Activated CD8-positive, alpha-beta memory T cell treated with anti-CD3 and anti-CD28 coated beads, Interleukin-2, amount 10 ng/mL, durations not matched to agents 7 days and 5 days (primary cell): ENCODE data around the gene STARD10. TPM values are rescaled to one million over a fixed set of nuclear protein-coding genes. Genes with fewer than 3 reads are reported as not detected.

Source experiments
- ATAC-seq: fragments of 150-1000 bp; cut with Tn5 transposase; one replicate; pipeline ENCODE4 v1.10.0; 2021; ENCODE audit warnings: moderate library complexity
- CTCF ChIA-PET: fragments of 350-600 bp; sonication (Branson Sonifier 250); formaldehyde crosslinking; loops from one replicate; lab custom pipeline; 2021; ENCODE audit warnings: antibody characterized with exemption; lab: Charles Lee
- DNase-seq: peaks from one replicate; pipeline ENCODE4 v3.0.0-alpha.2; 2020
- H3K27ac Mint-ChIP-seq: one replicate; pipeline ENCODE4 v1.8.0; 2021; ENCODE audit warnings: mild to moderate bottlenecking, mixed read lengths
- H3K27me3 Mint-ChIP-seq: one replicate; pipeline ENCODE4 v1.8.0; 2021; ENCODE audit warnings: mixed read lengths
- H3K36me3 Mint-ChIP-seq: one replicate; pipeline ENCODE4 v1.8.0; 2021; ENCODE audit warnings: mild to moderate bottlenecking, mixed read lengths
- H3K4me1 Mint-ChIP-seq: one replicate; pipeline ENCODE4 v1.8.0; 2021; ENCODE audit warnings: mixed read lengths
- H3K4me3 Mint-ChIP-seq: one replicate; pipeline ENCODE4 v1.8.0; 2021; ENCODE audit warnings: mild to moderate bottlenecking, moderate library complexity, mixed read lengths
- H3K9me3 Mint-ChIP-seq: one replicate; pipeline ENCODE4 v1.8.0; 2022; ENCODE audit warnings: low read depth, mixed read lengths
- total RNA-seq, 2 experiments: library from RNA; stranded (reverse); gene quantifications; one replicate each; pipeline ENCODE4 v1.2.3, GENCODE V29; 2021

Gene STARD10
- total RNA-seq, 2 experiments from 2014 or later = 8.4 to 18.4 TPM

DNA sequence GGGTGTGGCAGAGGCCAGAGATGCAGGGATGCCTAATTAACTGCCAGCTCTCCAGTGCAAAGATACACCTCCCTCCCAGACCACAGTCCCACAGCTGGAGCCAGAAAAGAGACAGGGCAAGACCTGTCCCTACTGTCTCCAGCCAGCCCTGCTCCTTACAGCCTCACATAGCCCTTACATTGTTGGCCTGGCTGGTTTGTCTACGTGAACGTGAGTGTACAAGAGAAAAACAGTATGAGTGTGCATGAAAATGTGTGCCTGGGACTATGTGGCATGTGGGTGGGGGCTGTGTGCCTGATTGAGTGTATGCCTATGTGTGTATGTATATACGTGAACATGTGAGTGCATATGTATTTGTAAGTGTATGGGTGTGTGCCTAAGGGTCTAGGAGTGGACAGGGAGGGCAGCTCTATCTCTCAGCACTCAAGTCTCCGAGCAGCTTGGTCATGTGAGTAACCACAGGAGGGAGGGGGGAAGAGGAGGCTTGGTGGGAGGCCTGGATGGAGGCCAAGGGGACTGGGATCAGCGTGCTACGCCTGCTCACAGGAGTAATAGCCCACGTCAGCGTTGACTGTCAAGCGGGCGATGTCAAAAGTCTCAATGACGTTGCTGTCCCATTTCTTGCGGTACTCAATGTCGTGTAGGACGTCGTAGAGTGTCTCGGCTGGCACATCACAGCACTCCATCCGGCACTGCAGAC, 35.0 kb downstream of the STARD10 start:
- Mint-ChIP-seq H3K27me3 (no peaks in the 10 kb centered on the region), H3K9me3 (no peaks in the 10 kb centered on the region), H3K4me3 (no peak overlapping the region), H3K27ac (no peak overlapping the region), H3K4me1 (peaks cover 15% of the 10 kb centered on the region), H3K36me3 (no peaks in the 10 kb centered on the region)
- DNase-seq (no peak), ATAC-seq (no peak)
- CTCF ChIA-PET = interaction anchor here (1.3 kb wide), 1 partner anchor 34 kb away, joined by 3 read pairs; no protein-coding TSS in a partner anchor

DNA sequence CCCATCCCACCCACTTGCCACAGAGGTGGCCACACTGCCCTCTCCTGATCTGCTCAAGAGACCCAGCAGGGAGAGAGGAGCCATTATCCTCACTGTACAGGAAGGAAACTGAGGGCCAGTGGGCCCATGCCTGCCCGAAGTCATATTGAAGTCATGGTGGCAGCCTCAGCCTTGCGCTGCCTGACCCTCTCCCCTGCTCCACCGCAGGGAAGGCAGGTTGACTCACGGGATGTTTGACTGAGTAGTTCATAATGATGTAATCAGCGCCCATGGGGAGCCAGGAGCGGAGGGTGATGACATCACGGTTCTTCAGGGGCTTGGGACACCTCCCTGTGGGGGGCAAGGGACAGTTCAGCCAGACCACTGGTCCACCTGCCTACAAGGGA, 35.5 kb downstream of the STARD10 start:
- Mint-ChIP-seq H3K36me3 (no peaks in the 10 kb centered on the region), H3K27ac (no peak overlapping the region), H3K4me1 (peaks cover 12% of the 10 kb centered on the region), H3K9me3 (no peaks in the 10 kb centered on the region), H3K27me3 (no peaks in the 10 kb centered on the region), H3K4me3 (no peak overlapping the region)
- CTCF ChIA-PET = no interaction called here
- DNase-seq = no peak
- ATAC-seq = no peak

DNA sequence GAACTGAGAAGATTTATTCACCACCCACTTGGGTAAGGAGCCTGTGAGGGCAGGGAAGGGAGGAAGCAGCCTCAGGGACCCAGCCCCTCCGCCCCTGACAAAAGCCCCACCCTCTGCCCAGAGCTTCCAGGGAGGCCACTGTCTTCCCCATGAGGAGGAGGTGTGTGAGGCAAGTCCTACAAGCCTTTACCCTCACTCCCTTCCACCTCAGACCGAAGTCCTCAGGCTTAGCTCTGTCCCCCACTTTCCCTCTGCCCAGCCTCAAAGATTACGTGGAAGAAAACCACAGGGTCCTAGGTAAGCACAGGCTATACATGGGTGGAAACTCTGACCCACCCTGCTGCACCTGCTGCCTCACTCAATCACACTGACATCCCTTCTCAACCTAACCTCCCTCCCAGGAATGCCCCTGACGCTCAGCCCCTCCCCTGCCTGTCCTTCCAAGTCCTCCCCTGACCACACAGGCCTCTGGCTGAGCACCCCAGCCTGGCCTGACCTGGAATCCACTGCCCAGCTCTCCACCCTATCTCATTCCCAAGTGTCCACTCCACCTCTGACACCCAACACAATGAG, 38.0 kb downstream of the STARD10 start:
- ATAC-seq = no peak
- Mint-ChIP-seq H3K4me1 (peaks cover 15% of the 10 kb centered on the region), H3K4me3 (no peak overlapping the region), H3K9me3 (no peaks in the 10 kb centered on the region), H3K27ac (no peak overlapping the region), H3K27me3 (no peaks in the 10 kb centered on the region), H3K36me3 (no peaks in the 10 kb centered on the region)
- DNase-seq = no peak
- CTCF ChIA-PET = interaction anchor here (0.7 kb wide), 1 partner anchor 312 kb away, joined by 4 read pairs; no protein-coding TSS in a partner anchor

DNA sequence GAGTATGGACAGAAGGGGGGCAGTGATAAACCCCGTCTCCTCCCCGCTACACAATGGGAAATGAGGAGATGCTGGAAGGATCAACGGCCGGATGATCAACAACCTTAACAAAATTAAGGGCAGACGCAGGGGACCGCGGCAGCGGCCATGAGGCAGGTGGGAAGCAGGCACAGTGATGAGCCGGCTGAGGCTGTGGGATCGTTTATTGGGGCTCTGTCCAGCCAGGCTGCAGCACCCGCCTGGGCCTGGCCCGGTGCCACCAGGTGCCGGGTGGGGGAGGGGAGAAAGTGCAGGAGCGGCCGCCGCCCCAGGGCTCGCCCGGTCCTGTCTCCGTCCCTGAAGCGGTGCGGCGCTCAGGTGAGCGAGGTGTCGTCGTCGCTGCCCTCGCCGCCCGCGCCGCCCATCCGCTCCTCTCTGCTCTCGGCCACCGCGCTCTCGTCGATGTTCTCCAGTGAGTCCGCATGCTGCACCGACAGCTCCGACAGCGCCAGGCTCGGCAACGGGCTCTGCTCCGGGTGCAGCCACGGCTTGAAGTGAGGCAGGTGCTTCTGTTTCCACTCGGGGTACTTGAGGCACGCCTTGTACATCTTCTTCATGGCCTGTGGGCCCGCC, 39.2 kb downstream of the STARD10 start:
- H3K4me3 Mint-ChIP-seq = no peak overlapping the region
- H3K27ac Mint-ChIP-seq = no peak overlapping the region
- ATAC-seq (no peak), DNase-seq (no peak)
- H3K27me3 Mint-ChIP-seq = no peaks in the 10 kb centered on the region
- peaks cover 23% of the 10 kb centered on the region for H3K4me1 Mint-ChIP-seq
- CTCF ChIA-PET = interaction anchor here (1.7 to 1.8 kb wide), 2 partner anchors 27 to 69 kb away, joined by 4 to 6 read pairs; no protein-coding TSS in a partner anchor
- H3K36me3 Mint-ChIP-seq = no peaks in the 10 kb centered on the region
- no peaks in the 10 kb centered on the region for H3K9me3 Mint-ChIP-seq

DNA sequence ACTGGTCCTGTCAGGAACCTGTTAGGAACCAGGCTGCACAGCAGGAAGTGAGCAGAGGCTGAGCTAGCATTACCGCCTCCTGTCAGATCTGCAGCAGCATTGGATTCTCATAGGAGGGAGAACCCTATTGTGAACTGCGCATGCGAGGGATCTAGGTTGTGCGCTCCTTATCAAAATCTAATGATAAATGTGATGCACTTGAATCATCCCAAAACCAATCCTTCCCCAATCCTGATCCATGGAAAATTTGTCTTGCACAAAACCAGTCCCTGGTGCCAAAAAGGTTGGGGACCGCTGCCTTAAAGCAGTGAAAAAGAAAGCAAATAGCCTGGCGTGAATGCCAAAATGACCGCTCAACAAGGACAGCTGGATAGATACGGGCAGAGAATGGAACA, 39.7 kb downstream of the STARD10 start:
- ATAC-seq (no peak), DNase-seq (no peak)
- Mint-ChIP-seq H3K9me3 (no peaks in the 10 kb centered on the region), H3K27me3 (no peaks in the 10 kb centered on the region), H3K4me1 (peaks cover 26% of the 10 kb centered on the region), H3K4me3 (no peak overlapping the region), H3K36me3 (peaks cover 1% of the 10 kb centered on the region), H3K27ac (no peak overlapping the region)
- CTCF ChIA-PET = interaction anchor here (1.4 to 1.8 kb wide), 3 partner anchors 14 to 69 kb away, joined by 3 to 6 read pairs (median 4); no protein-coding TSS in a partner anchor

DNA sequence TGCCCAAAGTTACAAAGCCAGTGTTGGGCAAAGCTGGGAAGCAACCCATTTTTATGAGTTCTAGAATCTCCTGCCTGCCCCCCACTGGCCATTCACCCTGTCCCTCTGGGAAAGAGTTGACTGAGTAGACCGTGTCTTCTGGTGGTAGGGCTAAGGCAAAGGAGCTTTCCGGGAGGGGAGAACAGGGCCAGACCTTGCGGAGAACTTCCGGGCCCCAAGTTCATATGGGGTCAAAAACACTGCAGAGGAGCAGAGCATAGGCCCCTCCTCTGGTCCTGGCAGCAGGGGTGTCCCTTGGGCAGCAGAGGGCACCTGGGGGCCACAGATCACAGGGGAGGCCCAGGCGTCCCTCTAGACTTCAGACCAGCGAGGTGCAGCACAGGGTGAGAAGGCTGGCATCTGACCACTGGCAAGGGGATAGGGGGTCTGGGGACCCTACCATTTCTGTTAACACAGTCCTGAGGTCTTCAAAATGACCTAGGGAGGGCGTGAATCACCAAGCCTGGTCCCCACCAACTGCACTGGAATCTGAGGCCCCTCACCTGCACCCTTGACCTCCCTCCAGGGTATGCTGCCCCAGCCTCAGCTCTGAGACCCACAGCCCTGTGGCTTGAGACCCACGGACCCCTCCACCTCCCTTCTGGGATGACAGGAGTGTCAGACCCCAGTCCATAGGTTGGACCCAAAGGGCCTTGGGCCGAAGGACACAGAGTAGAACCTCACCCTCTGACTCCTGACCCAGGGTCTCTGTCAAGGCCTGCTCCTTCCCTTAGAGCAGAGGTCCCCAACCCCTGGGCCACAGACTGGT, 40.3 kb downstream of the STARD10 start:
- H3K27ac Mint-ChIP-seq = no peak overlapping the region
- H3K4me1 Mint-ChIP-seq = peaks cover 30% of the 10 kb centered on the region
- no peaks in the 10 kb centered on the region for H3K9me3 Mint-ChIP-seq
- CTCF ChIA-PET = interaction anchor here (1.0 to 1.8 kb wide), 8 partner anchors 15 to 74 kb away, joined by 3 to 8 read pairs (median 4); no protein-coding TSS in a partner anchor
- H3K36me3 Mint-ChIP-seq = peaks cover 2% of the 10 kb centered on the region
- no peak for ATAC-seq
- no peaks in the 10 kb centered on the region for H3K27me3 Mint-ChIP-seq
- DNase-seq = no peak
- no peak overlapping the region for H3K4me3 Mint-ChIP-seq

DNA sequence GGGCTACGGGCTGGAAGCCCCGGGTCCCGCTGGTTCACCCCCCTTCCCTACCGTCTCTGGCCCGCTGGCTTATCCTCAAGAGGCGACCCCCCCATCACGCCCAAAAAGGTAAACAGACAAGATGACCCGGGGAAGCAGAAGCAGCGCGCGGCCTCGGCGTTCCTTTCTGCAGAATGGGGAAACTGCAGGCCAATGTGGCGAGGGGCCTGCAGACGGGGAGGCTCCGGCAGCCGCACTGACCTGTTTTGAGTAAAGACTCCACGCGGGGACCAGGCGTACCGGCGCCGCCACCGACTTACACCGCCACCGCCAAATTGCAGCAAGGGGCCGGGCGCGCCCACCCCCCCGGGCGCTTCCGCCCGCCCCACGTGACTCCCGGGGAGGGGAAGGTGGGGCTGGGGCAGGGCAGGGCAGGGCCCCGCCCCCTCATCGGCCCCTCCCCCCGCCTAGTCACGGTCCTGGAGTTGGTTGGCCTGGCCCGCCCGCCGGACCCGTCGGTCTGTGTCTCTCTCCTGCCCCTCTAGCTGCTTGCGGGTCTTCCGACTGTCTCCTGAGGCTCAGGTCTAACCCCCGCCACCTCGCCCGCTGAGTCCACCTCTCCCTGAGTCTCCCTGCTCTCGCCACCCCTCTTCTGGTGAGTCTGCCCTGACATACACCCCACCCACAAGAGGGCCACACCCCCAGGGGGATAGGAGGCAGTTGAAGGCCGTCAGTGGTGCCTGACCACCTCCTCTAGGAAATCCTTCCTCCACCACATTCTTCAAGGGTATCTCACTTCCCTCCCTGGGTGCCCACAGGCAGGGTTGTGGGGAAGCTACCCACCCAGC, 41.5 kb downstream of the STARD10 start, which contains the start of gene ARAP1:
Gene ARAP1 (minus strand): TSS at position 321 of the 827 bp plus-strand sequence. CDS start 25,280 bp downstream, outside the sequence.
- peak; percentile 85 for DNase-seq
- ATAC-seq = peak; percentile 91
- no peaks in the 10 kb centered on the region for H3K9me3 Mint-ChIP-seq
- peaks cover 3% of the 10 kb centered on the region for H3K36me3 Mint-ChIP-seq
- peak within 1 kb of the TSS; percentile 91 for H3K27ac Mint-ChIP-seq
- CTCF ChIA-PET = interaction anchor here (1.0 to 1.8 kb wide), 6 partner anchors 16 to 76 kb away, joined by 3 to 8 read pairs (median 4); no protein-coding TSS in a partner anchor
- peak within 1 kb of the TSS; percentile 81 for H3K4me3 Mint-ChIP-seq
- no peaks in the 10 kb centered on the region for H3K27me3 Mint-ChIP-seq
- peaks cover 33% of the 10 kb centered on the region for H3K4me1 Mint-ChIP-seq

DNA sequence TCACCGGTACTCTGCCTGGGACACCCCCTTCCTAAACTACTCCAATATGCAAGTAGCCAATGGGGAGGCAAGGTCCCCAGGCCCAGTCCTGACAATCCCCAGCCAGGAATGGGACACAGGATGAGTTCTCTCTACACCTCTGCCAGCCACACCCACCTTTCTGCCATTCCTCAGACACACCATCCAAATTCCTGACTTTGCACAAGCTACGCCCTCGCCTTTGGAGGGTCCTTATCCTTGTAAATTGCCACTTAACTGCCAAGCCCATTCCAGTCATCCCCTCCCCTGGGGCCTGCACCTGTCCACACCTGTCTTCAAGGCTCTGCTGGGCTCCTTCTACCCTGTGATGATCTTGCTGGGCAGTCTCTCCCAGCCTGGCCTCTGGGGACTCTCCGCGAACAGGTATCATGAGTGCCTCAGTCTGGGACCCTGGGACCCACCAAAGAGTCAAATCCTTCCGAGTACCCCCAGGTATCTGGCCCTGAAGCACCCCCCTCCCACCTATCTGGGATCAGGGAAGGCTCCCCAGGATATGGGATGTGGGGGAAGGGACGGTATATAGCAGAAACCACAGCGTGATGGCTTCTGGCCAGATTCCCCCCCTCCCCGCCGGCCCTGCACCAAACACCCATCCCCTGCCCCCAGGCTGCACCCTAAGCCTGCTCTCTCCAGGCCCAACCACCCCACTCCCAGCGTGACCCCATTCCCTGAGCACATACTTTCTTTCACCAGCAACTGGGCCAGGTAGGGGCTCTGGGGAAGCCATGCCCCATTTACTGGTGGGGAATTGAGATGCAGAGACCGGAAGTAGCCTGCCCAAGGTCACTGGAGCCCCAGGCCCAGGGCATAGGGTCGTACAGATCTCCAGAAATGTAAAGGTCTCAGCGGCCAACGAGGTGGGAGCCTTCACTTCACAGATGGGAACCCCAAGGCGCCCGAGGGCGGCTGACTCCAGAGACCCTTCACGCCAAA, 42.4 kb downstream of the STARD10 start:
- peaks cover 33% of the 10 kb centered on the region for H3K4me1 Mint-ChIP-seq
- no peaks in the 10 kb centered on the region for H3K9me3 Mint-ChIP-seq
- no peak for DNase-seq
- H3K36me3 Mint-ChIP-seq = peaks cover 3% of the 10 kb centered on the region
- H3K27ac Mint-ChIP-seq = peak overlapping the region; percentile 85
- H3K4me3 Mint-ChIP-seq = peak overlapping the region; percentile 81
- CTCF ChIA-PET = interaction anchor here (1.1 to 2.9 kb wide), 2 partner anchors 27 to 42 kb away, joined by 3 to 9 read pairs; no protein-coding TSS in a partner anchor
- ATAC-seq = no peak
- no peaks in the 10 kb centered on the region for H3K27me3 Mint-ChIP-seq

DNA sequence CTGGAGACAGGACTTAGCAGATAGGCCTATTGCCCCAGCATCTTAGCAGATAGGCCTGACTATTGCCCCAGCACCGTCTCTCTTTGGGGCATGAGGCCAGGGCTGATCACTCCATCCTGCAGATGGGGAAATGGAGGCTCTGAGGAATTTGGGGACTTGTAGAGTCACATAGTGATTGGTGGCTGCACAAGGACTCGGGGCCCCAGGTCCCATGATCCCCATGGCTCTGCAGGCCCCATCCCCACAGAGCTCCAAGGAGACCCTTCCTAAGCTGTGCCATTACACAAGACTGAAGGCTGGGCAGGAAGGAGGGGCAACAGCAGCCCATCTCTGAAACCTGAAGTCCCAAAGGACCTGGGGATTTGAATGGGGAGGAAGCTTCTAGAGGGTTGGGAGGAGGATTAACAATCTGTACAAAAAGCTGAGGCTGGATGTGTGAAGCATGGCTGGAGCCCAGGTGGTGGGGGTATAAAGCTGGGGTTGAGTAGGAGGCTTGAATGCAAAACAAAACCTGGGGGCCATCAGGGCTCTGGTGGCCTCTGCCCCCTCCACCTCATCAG, 43.2 kb downstream of the STARD10 start:
- ATAC-seq (no peak), DNase-seq (no peak)
- Mint-ChIP-seq H3K9me3 (no peaks in the 10 kb centered on the region), H3K4me3 (peak overlapping the region; percentile 81), H3K27me3 (no peaks in the 10 kb centered on the region), H3K36me3 (peaks cover 3% of the 10 kb centered on the region), H3K4me1 (peaks cover 33% of the 10 kb centered on the region), H3K27ac (peak overlapping the region; percentile 85)
- CTCF ChIA-PET = interaction anchor here (1.1 to 2.9 kb wide), 2 partner anchors 26 to 43 kb away, joined by 3 to 9 read pairs; no protein-coding TSS in a partner anchor

DNA sequence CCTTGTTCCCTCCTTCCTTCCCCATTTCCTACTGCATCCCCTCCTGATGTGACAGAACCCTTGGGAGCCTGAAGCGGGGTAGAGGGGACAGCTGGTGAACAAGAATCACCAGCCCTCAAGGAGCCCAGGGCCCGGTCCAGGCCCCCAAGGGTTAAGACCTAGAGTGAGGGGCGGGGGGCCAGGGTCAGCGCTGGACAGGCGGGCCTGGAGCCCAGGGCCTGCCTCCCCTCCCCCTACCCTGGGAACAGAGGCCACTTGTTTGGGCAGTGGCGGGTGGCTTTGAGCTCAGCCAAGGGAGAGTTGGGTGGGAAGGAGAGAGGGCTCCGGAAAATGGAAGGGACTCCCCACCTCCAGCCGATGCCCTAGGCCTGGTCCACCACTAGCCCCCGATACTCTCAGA, 43.8 kb downstream of the STARD10 start:
- ATAC-seq (no peak), DNase-seq (no peak)
- Mint-ChIP-seq H3K4me1 (peaks cover 33% of the 10 kb centered on the region), H3K27me3 (no peaks in the 10 kb centered on the region), H3K4me3 (no peak overlapping the region), H3K27ac (no peak overlapping the region), H3K36me3 (peaks cover 3% of the 10 kb centered on the region), H3K9me3 (no peaks in the 10 kb centered on the region)
- CTCF ChIA-PET = interaction anchor here (0.8 to 2.9 kb wide), 3 partner anchors 25 to 44 kb away, joined by 3 to 9 read pairs (median 4); partner anchors contain the start of gene STARD10

DNA sequence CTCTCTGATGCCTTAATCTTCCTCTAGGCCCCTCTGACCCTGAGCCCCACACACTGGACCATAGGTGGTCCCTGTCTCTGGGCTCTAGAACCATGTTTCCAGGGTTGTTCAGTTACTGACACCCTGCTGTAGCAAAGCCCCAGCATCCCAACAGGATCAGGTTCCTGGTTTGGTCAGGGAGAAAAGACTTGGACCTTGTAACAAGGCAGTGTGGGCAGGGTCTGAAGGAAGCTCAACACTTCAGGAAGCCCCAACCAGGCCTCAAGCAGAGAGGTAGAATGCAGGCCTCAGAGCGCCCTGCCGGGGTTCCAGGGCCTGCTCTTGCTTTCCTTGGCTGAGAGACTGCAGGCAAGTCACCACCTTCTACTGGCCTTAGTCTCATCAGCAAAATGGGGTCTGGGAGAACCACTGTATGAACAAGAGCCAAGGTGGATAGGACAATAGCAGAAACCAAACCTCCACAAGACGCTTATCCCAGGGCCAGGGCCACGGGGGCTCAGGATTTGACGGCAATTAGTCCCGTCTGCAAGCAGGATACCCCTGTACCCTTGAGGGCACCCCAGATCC, 46.5 kb downstream of the STARD10 start:
- DNase-seq = no peak
- Mint-ChIP-seq H3K27ac (no peak overlapping the region), H3K36me3 (peaks cover 3% of the 10 kb centered on the region), H3K4me1 (peaks cover 37% of the 10 kb centered on the region), H3K27me3 (no peaks in the 10 kb centered on the region), H3K9me3 (no peaks in the 10 kb centered on the region), H3K4me3 (no peak overlapping the region)
- no peak for ATAC-seq
- CTCF ChIA-PET = interaction anchor here (1.0 to 3.0 kb wide), 4 partner anchors 10 to 84 kb away, joined by 3 to 10 read pairs (median 6); partner anchors contain the start of gene STARD10
